Left forelimb (tissue), 1 donor: ENCODE data around the gene CTSD.

Experiments used
- DNase-seq: peaks from one replicate; pipeline ENCODE4 v3.0.0-alpha.2; 2018; ENCODE audit warnings: low spot score

Gene CTSD

GRCh38 chr11:1755692-1756561, 7.8 kb downstream of the CTSD start:
- no peak for DNase-seq

- DNase-seq = no peak
These were observed 8.4 kb downstream of the CTSD start for GRCh38 chr11:1755344-1755691.

GRCh38 chr11:1754376-1755150, 9.2 kb downstream of the CTSD start:
- DNase-seq = no peak

GRCh38 chr11:1753929-1754305, 9.8 kb downstream of the CTSD start:
- no peak for DNase-seq

GRCh38 chr11:1753229-1753928, 10.3 kb downstream of the CTSD start:
- DNase-seq = no peak

GRCh38 chr11:1752907-1753228, 10.9 kb downstream of the CTSD start:
- DNase-seq = no peak

GRCh38 chr11:1751999-1752906, 11.5 kb downstream of the CTSD start:
- DNase-seq = no peak

GRCh38 chr11:1751531-1751921, 12.2 kb downstream of the CTSD start:
- DNase-seq = no peak

- DNase-seq = no peak
These were observed 12.7 kb downstream of the CTSD start for GRCh38 chr11:1750840-1751530.

GRCh38 chr11:1750481-1750839, 13.3 kb downstream of the CTSD start, which contains the start of gene IFITM10:
Gene IFITM10 (minus strand): TSS chr11:1750595. CDS start chr11:1750442, 153 bp downstream.
- DNase-seq = no peak

- no peak for DNase-seq
These were observed 14.1 kb downstream of the CTSD start for GRCh38 chr11:1749395-1750351.

GRCh38 chr11:1748636-1749394, 14.9 kb downstream of the CTSD start:
- DNase-seq = no peak

- DNase-seq = no peak
These were observed 15.7 kb downstream of the CTSD start for GRCh38 chr11:1747753-1748635.

- DNase-seq = no peak
These were observed 16.6 kb downstream of the CTSD start for GRCh38 chr11:1746956-1747752.

- no peak for DNase-seq
These were observed 17.2 kb downstream of the CTSD start for GRCh38 chr11:1746511-1746931.

- no peak for DNase-seq
These were observed 17.9 kb downstream of the CTSD start for GRCh38 chr11:1745701-1746320.
